T1000 (cell line): Measurements from ENCODE around the gene SNAPC4.
A peak's percentile ranks its signal among the peaks of the same experiment; 100 is the strongest.
"Not testable (repeated sequence)": the region's sequence is repeated elsewhere in the genome, so short reads cannot be mapped to it uniquely, and the experiment has no call there.

Experiments used
- DNase-seq: peaks from one replicate; lab custom pipeline; 2025; ENCODE audit warnings: mixed read lengths; lab: John Stamatoyannopoulos, UW

Gene SNAPC4

GRCh38 chr9:136410500-136411287 lies 10.7 kb upstream of the SNAPC4 start, which contains the start of the genes ENTR1 and PMPCA:
Gene ENTR1 (minus strand): TSS chr9:136410614. CDS start chr9:136410397, 217 bp downstream.
Gene PMPCA (plus strand): TSS chr9:136410658. CDS start chr9:136410669, 11 bp downstream.
- peak; percentile 58 for DNase-seq

GRCh38 chr9:136409557-136410455 lies 9.8 kb upstream of the SNAPC4 start:
- DNase-seq, result no peak

GRCh38 chr9:136407911-136408310 lies 7.9 kb upstream of the SNAPC4 start:
- DNase-seq, result no peak

- DNase-seq, result not testable (repeated sequence)
Measured at GRCh38 chr9:136407061-136407460, 7.1 kb upstream of the SNAPC4 start.

GRCh38 chr9:136405904-136406303 lies 5.9 kb upstream of the SNAPC4 start:
- not testable (repeated sequence) for DNase-seq

- no peak for DNase-seq
Measured at GRCh38 chr9:136405481-136405880, 5.5 kb upstream of the SNAPC4 start.

GRCh38 chr9:136404801-136405136 lies 4.8 kb upstream of the SNAPC4 start:
- DNase-seq, result no peak

GRCh38 chr9:136403915-136404800 lies 4.2 kb upstream of the SNAPC4 start:
- DNase-seq, result no peak

- DNase-seq, result no peak
Measured at GRCh38 chr9:136403538-136403914, 3.6 kb upstream of the SNAPC4 start.

GRCh38 chr9:136402067-136402466 lies 2.1 kb upstream of the SNAPC4 start:
- DNase-seq, result no peak

- no peak for DNase-seq
Measured at GRCh38 chr9:136401173-136401922, 1.4 kb upstream of the SNAPC4 start.

- no peak for DNase-seq
Measured at GRCh38 chr9:136399176-136400037, 563 bp downstream of the SNAPC4 start.

- no peak for DNase-seq
Measured at GRCh38 chr9:136398286-136398685, 1.7 kb downstream of the SNAPC4 start.

GRCh38 chr9:136397643-136398042 lies 2.3 kb downstream of the SNAPC4 start:
- DNase-seq, result no peak

- no peak for DNase-seq
Measured at GRCh38 chr9:136396219-136396515, 3.8 kb downstream of the SNAPC4 start.

GRCh38 chr9:136395345-136396218 lies 4.4 kb downstream of the SNAPC4 start:
- DNase-seq, result no peak

GRCh38 chr9:136395020-136395340 lies 5.0 kb downstream of the SNAPC4 start:
- no peak for DNase-seq

GRCh38 chr9:136394312-136395019 lies 5.5 kb downstream of the SNAPC4 start:
- DNase-seq, result no peak

GRCh38 chr9:136393531-136393930 lies 6.4 kb downstream of the SNAPC4 start:
- DNase-seq, result no peak
